22Rv1 (cell line): ENCODE data around the gene NLRP1.

Experiments used
- CTCF ChIP-seq: fragments of 450-650 bp; IDR thresholded peaks from 2 replicates; pipeline ENCODE4 v1.5.1; 2017; ENCODE audit warnings: mild to moderate bottlenecking
- ZFX ChIP-seq: fragments of 450-650 bp; IDR thresholded peaks from 2 replicates; pipeline ENCODE4 v1.6.1; 2017; ENCODE audit warnings: antibody characterized with exemption, borderline replicate concordance

GRCh38 chr17:5585287-5585794 is 1.0 kb upstream of the NLRP1 start:
- TF ChIP-seq CTCF: no peak
- TF ChIP-seq ZFX: no peak
